GM12865 (cell line): ENCODE data around the gene VKORC1.

Experiments
- DNase-seq: peaks from one replicate; pipeline ENCODE4 v3.0.0; 2010; ENCODE audit warnings: low read depth
- H3K4me3 ChIP-seq: 2 replicates; pipeline ENCODE4 v1.5.1; 2011; ENCODE audit warnings: mild to moderate bottlenecking, low read depth, low read length, control low read depth
- CTCF ChIP-seq: IDR thresholded peaks from 2 replicates; pipeline ENCODE4 v1.5.1; 2011; ENCODE audit warnings: low read length, control low read depth, low read depth, inconsistent platforms; ENCODE audit not compliant: insufficient read depth; ENCODE audit errors: missing control alignments

Gene VKORC1

GRCh38 chr16:31061813-31062440 is 32.7 kb downstream of the VKORC1 start:
- no peak for TF ChIP-seq CTCF
- no peak for DNase-seq

GRCh38 chr16:31061126-31061812 is 33.3 kb downstream of the VKORC1 start:
- DNase-seq: no peak
- no peak overlapping the region for H3K4me3 ChIP-seq
- no peak for TF ChIP-seq CTCF

More at GRCh38 chr16:31061813-31062440, 32.7 kb downstream of the VKORC1 start:
- H3K4me3 ChIP-seq: no peak overlapping the region

- no peak overlapping the region for H3K4me3 ChIP-seq
- TF ChIP-seq CTCF: no peak
- no peak for DNase-seq
Measured at GRCh38 chr16:31055613-31056012, 39.0 kb downstream of the VKORC1 start.

GRCh38 chr16:31052114-31052513 is 42.5 kb downstream of the VKORC1 start:
- H3K4me3 ChIP-seq: no peak overlapping the region
- no peak for DNase-seq
- no peak for TF ChIP-seq CTCF

GRCh38 chr16:31050280-31051030 is 44.1 kb downstream of the VKORC1 start:
- no peak for DNase-seq
- no peak for TF ChIP-seq CTCF

GRCh38 chr16:31043898-31044481 is 50.6 kb downstream of the VKORC1 start:
- TF ChIP-seq CTCF: no peak
- DNase-seq: no peak
- H3K4me3 ChIP-seq: no peak overlapping the region

More at GRCh38 chr16:31050280-31051030, 44.1 kb downstream of the VKORC1 start:
- H3K4me3 ChIP-seq: no peak overlapping the region
